H9 (cell line): ENCODE measurements around the gene SCIN. TPM values are rescaled to one million over a fixed set of nuclear protein-coding genes. Genes with fewer than 3 reads are reported as not detected.

Source experiments
- DNase-seq: peaks from one replicate; pipeline ENCODE4 v3.0.0-alpha.2; 2017
- H2AFZ ChIP-seq: one replicate; pipeline ENCODE4 v1.6.1; 2013; ENCODE audit warnings: mild to moderate bottlenecking, low read length, control low read depth, moderate library complexity
- H2AK5ac ChIP-seq: 2 replicates; pipeline ENCODE4 v1.6.1; 2013; ENCODE audit warnings: low read length, control low read depth, mixed read lengths; ENCODE audit not compliant: insufficient read length
- H2BK120ac ChIP-seq: one replicate; pipeline ENCODE4 v1.6.1; 2013; ENCODE audit warnings: low read depth, mild to moderate bottlenecking, low read length, control low read depth, inconsistent platforms; ENCODE audit not compliant: poor library complexity, severe bottlenecking
- H2BK12ac ChIP-seq: 2 replicates; pipeline ENCODE4 v1.6.1; 2013; ENCODE audit warnings: low read length, control low read depth, mixed read lengths, low read depth; ENCODE audit not compliant: insufficient read length
- H2BK15ac ChIP-seq: 2 replicates; pipeline ENCODE4 v1.6.1; 2013; ENCODE audit warnings: low read depth, low read length, control low read depth
- H2BK20ac ChIP-seq: one replicate; pipeline ENCODE4 v1.6.1; 2013; ENCODE audit warnings: low read depth, mild to moderate bottlenecking, low read length, control low read depth, inconsistent platforms; ENCODE audit not compliant: poor library complexity, severe bottlenecking
- H2BK5ac ChIP-seq: 2 replicates; pipeline ENCODE4 v1.6.1; 2013; ENCODE audit warnings: low read length, control low read depth, mixed read lengths; ENCODE audit not compliant: insufficient read length
- H3K14ac ChIP-seq: 2 replicates; pipeline ENCODE4 v1.6.1; 2013; ENCODE audit warnings: low read length, control low read depth; ENCODE audit not compliant: insufficient read depth
- H3K18ac ChIP-seq: 2 replicates; pipeline ENCODE4 v1.6.1; 2013; ENCODE audit warnings: low read depth, mild to moderate bottlenecking, mixed read lengths, low read length, control low read depth; ENCODE audit not compliant: insufficient read length
- H3K23ac ChIP-seq: 2 replicates; pipeline ENCODE4 v1.6.1; 2013; ENCODE audit warnings: low read length, control low read depth, mixed read lengths, low read depth; ENCODE audit not compliant: insufficient read length
- H3K23me2 ChIP-seq: 2 replicates; pipeline ENCODE4 v1.6.1; 2013; ENCODE audit warnings: low read depth, mild to moderate bottlenecking, mixed read lengths, low read length, control low read depth; ENCODE audit not compliant: insufficient read length, poor library complexity, severe bottlenecking
- H3K27ac ChIP-seq: 2 replicates; pipeline ENCODE4 v1.5.1; 2013; ENCODE audit warnings: low read length, control low read depth, mixed read lengths, low read depth; ENCODE audit not compliant: insufficient read length
- H3K27me3 ChIP-seq: 2 replicates; pipeline ENCODE4 v1.6.1; 2013; ENCODE audit warnings: low read length, control low read depth, inconsistent platforms; ENCODE audit not compliant: insufficient read depth
- H3K4ac ChIP-seq: 2 replicates; pipeline ENCODE4 v1.6.1; 2013; ENCODE audit warnings: low read depth, mild to moderate bottlenecking, control low read depth, inconsistent platforms, low read length, moderate library complexity
- H3K4me1 ChIP-seq: 2 replicates; pipeline ENCODE4 v1.6.1; 2013; ENCODE audit warnings: low read length, control low read depth, inconsistent platforms; ENCODE audit not compliant: insufficient read depth
- H3K4me2 ChIP-seq: 2 replicates; pipeline ENCODE4 v1.6.1; 2013; ENCODE audit warnings: low read length, control low read depth, mixed read lengths; ENCODE audit not compliant: insufficient read length, insufficient read depth
- H3K56ac ChIP-seq: 2 replicates; pipeline ENCODE4 v1.6.1; 2013; ENCODE audit warnings: low read depth, mild to moderate bottlenecking, mixed read lengths, low read length, control low read depth; ENCODE audit not compliant: insufficient read length
- H3K79me1 ChIP-seq: 2 replicates; pipeline ENCODE4 v1.6.1; 2013; ENCODE audit warnings: low read depth, mild to moderate bottlenecking, moderate library complexity, low read length, control low read depth, inconsistent platforms; ENCODE audit not compliant: insufficient read depth, poor library complexity, severe bottlenecking
- H3K79me2 ChIP-seq: 2 replicates; pipeline ENCODE4 v1.6.1; 2013; ENCODE audit warnings: low read length, control low read depth, inconsistent platforms; ENCODE audit not compliant: insufficient read depth
- H3K9ac ChIP-seq: 2 replicates; pipeline ENCODE4 v1.6.1; 2013; ENCODE audit warnings: low read length, control low read depth, mixed read lengths; ENCODE audit not compliant: insufficient read length; ENCODE audit errors: extremely low read depth
- H3K9me3 ChIP-seq: one replicate; pipeline ENCODE4 v1.6.1; 2013; ENCODE audit warnings: low read depth, low read length, inconsistent platforms; ENCODE audit not compliant: control insufficient read depth
- H3T11ph ChIP-seq: one replicate; pipeline ENCODE4 v1.6.1; 2013; ENCODE audit warnings: mild to moderate bottlenecking, low read length, control low read depth, inconsistent platforms
- H4K20me1 ChIP-seq: one replicate; pipeline ENCODE4 v1.6.1; 2013; ENCODE audit not compliant: control insufficient read depth, insufficient read length, insufficient read depth
- H4K5ac ChIP-seq: 2 replicates; pipeline ENCODE4 v1.6.1; 2013; ENCODE audit warnings: low read depth, mild to moderate bottlenecking, mixed read lengths, low read length, control low read depth; ENCODE audit not compliant: insufficient read length
- H4K8ac ChIP-seq: replicated peaks from 2 replicates; pipeline ENCODE4 v1.6.1; 2013; ENCODE audit warnings: low read length, control low read depth, mixed read lengths, low read depth; ENCODE audit not compliant: insufficient read length
- H4K91ac ChIP-seq: 2 replicates; pipeline ENCODE4 v1.6.1; 2013; ENCODE audit warnings: low read depth, mild to moderate bottlenecking, moderate library complexity, mixed read lengths, low read length, control low read depth; ENCODE audit not compliant: insufficient read length
- H3K27ac Mint-ChIP-seq, 3 experiments: 2 replicates in 2 of 3; 3 replicates in 1 of 3; pipeline ENCODE4 v1.8.0; 2020 to 2021; ENCODE audit warnings: mixed read lengths in 3 of 3, mild to moderate bottlenecking in 1 of 3, moderate library complexity in 1 of 3
- H3K27me3 Mint-ChIP-seq: 2 replicates; pipeline ENCODE4 v1.8.0; 2021; ENCODE audit warnings: low read depth, mild to moderate bottlenecking, moderate library complexity, mixed read lengths
- H3K36me3 Mint-ChIP-seq, 3 experiments: 2 replicates in 2 of 3; 3 replicates in 1 of 3; pipeline ENCODE4 v1.8.0; 2020 to 2021; ENCODE audit warnings: low read depth in 3 of 3, mixed read lengths in 3 of 3; ENCODE audit not compliant: insufficient read depth in 1 of 3
- H3K4me1 Mint-ChIP-seq, 2 experiments: 2 replicates each; pipeline ENCODE4 v1.8.0; 2020; ENCODE audit warnings: mixed read lengths in 2 of 2
- H3K4me3 Mint-ChIP-seq, 2 experiments: 2 replicates in 1 of 2; 3 replicates in 1 of 2; pipeline ENCODE4 v1.8.0; 2020 to 2021; ENCODE audit warnings: mild to moderate bottlenecking in 2 of 2, mixed read lengths in 2 of 2, moderate library complexity in 1 of 2
- H3K9me3 Mint-ChIP-seq, 2 experiments: 2 replicates in 1 of 2; 3 replicates in 1 of 2; pipeline ENCODE4 v1.8.0; 2020; ENCODE audit warnings: mild to moderate bottlenecking in 2 of 2, mixed read lengths in 2 of 2, moderate library complexity in 1 of 2
- WGBS: extraction: QIAGEN DNeasy Blood & Tissue Kit; methylation state at CpG from one replicate; pipeline ENCODE4 v1.1.7; 2013; ENCODE audit warnings: missing lambda C conversion rate, low lambda C conversion rate, mixed read lengths; ENCODE audit not compliant: insufficient read length; ENCODE audit errors: extremely low coverage; 5-methylcytosine and 5-hydroxymethylcytosine counted together
- total RNA-seq: library from RNA; stranded (reverse); gene quantifications from 2 replicates; pipeline ENCODE4 v1.2.1, GENCODE V29; 2021
- TF ChIP-seq, protein P1 (sequence below): fragments of 200-600 bp; sonication (generic); conservative IDR thresholded peaks from 3 replicates; pipeline ENCODE4 v1.8.0; 2021; ENCODE audit warnings: antibody characterized with exemption, mild to moderate bottlenecking

The SCIN gene
- total RNA-seq, 1 experiment from 2014 or later: 0.44 TPM

DNA sequence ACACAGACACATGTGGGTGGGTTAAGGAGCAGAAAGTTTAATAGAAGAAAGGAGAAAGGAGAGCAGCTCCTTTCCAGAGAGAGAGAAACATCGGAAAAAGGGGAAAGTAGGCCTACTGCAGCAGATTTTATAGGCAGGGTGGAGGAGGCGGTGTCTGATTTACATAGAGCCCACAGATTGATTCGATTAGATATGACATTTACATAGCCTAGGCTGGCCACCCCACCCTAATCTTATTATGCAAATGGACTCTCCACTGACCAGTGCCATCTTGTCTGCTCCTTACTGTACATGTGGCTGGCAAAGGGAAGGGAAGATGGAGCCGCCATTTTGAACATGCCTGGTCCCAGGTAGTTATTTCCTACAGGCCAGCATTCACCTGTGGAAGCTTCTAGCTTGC is 38.7 kb upstream of the SCIN start:
- no peak overlapping the region for H4K91ac ChIP-seq
- H3K9me3 Mint-ChIP-seq: peaks cover 21 to 23% of the 10 kb centered on the region in 2 experiments
- no peak overlapping the region for H2BK120ac ChIP-seq
- no peaks in the 10 kb centered on the region for H3K79me1 ChIP-seq
- peaks cover 2% of the 10 kb centered on the region; the same call in 1 of the 2 replicates for H3K27me3 Mint-ChIP-seq
- H3K79me2 ChIP-seq: no peaks in the 10 kb centered on the region
- H3K14ac ChIP-seq: no peak overlapping the region
- no peak overlapping the region for H2AFZ ChIP-seq
- H4K5ac ChIP-seq: no peak overlapping the region
- H3K56ac ChIP-seq: no peak overlapping the region
- H3K18ac ChIP-seq: no peak overlapping the region
- H3K36me3 Mint-ChIP-seq: peaks cover 11 to 23% (median 20%) of the 10 kb centered on the region in 3 experiments
- no peak overlapping the region for H2BK12ac ChIP-seq
- no peak overlapping the region for H2BK15ac ChIP-seq
- WGBS: no CpG with 5 or more reads among the region's 4 CpGs
- no peak overlapping the region for H2AK5ac ChIP-seq
- no peak overlapping the region for H3K27ac Mint-ChIP-seq
- peaks cover 4% of the 10 kb centered on the region; the same call in 1 of the 2 replicates for H3K4me1 ChIP-seq
- H4K20me1 ChIP-seq: no peaks in the 10 kb centered on the region
- no peaks in the 10 kb centered on the region for H3K9me3 ChIP-seq
- no peak overlapping the region for H3K23ac ChIP-seq
- no peak for DNase-seq
- H3T11ph ChIP-seq: no peak overlapping the region
- no peak overlapping the region for H2BK5ac ChIP-seq
- H3K4me3 Mint-ChIP-seq: no peak overlapping the region
- H4K8ac ChIP-seq: no peak overlapping the region
- H3K27ac ChIP-seq: no peak overlapping the region
- no peak overlapping the region for H2BK20ac ChIP-seq
- H3K4me1 Mint-ChIP-seq: peaks cover 16 to 20% of the 10 kb centered on the region in 2 experiments
- TF ChIP-seq, protein P1, sequence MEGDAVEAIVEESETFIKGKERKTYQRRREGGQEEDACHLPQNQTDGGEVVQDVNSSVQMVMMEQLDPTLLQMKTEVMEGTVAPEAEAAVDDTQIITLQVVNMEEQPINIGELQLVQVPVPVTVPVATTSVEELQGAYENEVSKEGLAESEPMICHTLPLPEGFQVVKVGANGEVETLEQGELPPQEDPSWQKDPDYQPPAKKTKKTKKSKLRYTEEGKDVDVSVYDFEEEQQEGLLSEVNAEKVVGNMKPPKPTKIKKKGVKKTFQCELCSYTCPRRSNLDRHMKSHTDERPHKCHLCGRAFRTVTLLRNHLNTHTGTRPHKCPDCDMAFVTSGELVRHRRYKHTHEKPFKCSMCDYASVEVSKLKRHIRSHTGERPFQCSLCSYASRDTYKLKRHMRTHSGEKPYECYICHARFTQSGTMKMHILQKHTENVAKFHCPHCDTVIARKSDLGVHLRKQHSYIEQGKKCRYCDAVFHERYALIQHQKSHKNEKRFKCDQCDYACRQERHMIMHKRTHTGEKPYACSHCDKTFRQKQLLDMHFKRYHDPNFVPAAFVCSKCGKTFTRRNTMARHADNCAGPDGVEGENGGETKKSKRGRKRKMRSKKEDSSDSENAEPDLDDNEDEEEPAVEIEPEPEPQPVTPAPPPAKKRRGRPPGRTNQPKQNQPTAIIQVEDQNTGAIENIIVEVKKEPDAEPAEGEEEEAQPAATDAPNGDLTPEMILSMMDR: no peak
- no peaks in the 10 kb centered on the region for H3K27me3 ChIP-seq
- no peaks in the 10 kb centered on the region for H3K23me2 ChIP-seq
- H3K4ac ChIP-seq: no peak overlapping the region
- no peak overlapping the region for H3K9ac ChIP-seq
- no peak overlapping the region for H3K4me2 ChIP-seq
